Measurements from ENCODE around the gene EHD2.
A peak's percentile ranks its signal among the peaks of the same experiment; 100 is the strongest.
"Not testable (repeated sequence)": the region's sequence is repeated elsewhere in the genome, so short reads cannot be mapped to it uniquely, and the experiment has no call there.

The EHD2 gene

DNA sequence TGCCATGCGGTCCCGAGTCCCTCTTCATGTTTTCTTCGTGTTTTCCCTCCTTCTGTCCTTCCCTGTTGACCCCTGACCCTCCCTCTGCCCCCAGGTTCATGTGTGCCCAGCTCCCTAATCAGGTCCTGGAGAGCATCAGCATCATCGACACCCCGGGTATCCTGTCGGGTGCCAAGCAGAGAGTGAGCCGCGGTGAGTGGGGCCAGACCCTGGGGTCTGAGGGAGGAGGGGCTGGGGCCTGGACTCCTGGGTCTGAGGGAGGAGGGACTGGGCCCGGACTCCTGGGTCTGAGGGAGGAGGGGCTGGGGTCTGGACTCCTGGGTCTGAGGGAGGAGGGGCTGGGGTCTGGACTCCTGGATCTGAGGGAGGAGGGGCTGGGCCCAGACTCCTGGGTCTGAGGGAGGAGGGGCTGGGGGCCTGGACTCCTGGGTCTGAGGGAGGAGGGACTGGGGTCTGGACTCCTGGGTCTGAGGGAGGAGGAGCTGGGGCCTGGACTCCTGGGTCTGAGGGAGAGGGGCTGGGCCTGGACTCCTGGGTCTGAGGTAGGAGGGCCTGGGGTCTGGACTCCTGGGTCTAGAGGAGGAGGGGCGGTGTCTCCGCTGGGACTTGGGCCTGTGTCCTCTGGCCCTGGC lies 5.3 kb downstream of the EHD2 start:
- DNase-seq: not testable (repeated sequence)

DNA sequence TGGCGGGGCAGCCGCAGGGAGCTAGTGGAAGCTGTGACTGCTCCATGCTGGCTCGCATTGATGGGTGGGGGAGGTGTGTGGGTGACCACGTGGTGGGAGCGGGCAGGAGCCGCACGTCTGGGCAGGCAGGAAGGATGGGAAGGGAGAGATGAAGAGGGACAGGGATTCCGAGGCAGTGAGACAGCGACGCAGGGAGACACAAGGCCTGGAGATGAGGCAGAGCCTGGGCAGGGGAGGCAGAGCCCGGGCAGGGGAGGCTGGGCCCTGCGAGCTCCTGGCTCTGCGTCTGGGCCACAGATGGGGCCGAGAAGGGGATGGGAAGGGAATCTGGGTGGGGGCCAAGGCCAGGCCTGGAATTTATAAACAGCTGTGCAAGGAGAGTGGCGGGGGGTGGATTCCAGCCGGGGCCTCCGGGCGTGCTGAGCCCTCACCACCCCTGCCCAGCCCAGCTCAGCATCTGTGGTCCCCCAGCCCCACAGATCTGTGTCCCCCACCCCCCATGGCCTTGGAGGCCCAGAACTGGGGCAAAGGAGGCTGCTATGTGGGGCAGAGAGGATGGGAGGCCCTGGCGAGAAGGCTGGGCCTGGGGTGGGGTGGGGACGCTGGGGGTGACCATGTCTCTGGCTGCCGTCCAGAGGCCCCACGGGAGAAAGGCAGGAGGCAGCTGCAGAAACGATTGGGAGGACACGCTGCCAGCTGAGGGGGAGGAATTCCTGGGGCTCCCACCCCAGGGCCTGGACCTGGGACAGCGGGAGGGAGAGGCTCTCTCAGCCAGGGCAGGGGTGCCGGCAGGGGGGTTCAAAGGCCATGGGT lies 6.0 kb downstream of the EHD2 start:
- DNase-seq: no peak

DNA sequence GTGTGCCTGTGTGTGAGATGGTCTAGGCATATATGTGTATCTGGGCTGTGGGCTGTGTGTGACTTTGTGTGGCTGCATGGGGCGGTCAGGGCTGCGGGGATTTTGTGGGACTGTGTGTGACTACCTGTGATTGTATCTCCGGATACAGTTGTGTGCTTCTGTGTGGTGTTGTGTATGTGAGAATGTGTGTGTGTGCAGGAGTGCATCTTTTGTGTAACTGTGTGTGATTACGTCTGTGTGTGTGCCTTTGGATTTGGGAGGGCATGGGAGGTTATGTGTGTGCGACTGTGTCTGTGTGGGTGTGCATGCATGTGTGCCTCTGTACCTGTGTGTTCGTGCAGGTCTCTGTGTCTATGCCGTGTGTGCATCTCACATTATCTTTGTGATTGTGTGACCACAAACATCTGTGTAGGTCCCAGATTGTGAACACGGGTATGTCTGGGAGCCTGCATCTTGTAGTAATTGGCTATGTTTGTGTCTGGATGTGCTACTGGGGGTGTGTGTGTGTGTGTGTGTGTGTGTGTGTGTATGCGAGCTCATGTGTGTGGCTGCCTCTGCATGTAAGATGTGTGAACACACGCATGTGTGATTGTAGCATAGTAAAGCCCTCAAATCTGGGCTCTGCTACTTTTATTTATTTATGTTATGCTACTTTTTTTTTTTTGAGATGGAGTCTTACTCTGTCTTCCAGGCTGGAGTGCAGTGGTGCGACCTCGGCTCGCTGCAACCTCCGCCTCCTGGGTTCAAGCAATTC lies 7.6 kb downstream of the EHD2 start:
- DNase-seq: no peak

DNA sequence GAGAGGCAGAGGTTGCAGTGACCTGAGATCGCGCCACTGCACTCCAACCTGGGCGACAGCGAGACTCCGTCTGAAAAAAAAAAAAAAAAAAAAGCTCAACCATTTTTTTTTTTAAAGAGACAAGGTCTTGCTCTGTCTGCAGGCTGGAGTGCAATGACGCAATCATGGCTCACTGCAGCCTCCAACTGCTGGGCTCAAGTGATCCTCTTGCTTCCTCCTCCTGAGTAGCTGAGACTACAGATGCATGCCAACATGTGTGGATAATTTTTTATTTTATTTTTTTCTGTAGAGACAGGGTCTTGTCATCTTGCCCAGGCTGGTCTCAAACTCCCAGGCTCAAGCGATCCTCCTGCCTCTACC lies 10.3 kb downstream of the EHD2 start:
- DNase-seq: no peak

DNA sequence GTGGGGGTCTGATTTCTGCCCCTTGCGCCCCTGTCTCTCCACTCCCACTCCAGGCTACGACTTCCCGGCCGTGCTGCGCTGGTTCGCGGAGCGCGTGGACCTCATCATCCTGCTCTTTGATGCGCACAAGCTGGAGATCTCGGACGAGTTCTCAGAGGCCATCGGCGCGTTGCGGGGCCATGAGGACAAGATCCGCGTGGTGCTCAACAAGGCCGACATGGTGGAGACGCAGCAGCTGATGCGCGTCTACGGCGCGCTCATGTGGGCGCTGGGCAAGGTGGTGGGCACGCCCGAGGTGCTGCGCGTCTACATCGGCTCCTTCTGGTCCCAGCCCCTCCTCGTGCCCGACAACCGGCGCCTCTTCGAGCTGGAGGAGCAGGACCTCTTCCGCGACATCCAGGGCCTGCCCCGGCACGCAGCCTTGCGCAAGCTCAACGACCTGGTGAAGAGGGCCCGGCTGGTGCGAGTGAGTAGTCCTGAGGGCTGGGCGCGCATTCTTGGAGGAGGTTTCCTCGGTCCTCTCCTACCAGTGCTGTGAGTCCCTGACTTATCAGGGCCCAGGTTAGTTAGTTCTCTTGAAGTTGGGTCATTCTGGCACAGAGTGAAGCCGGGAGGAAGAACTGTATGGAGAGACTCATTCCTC lies 12.7 kb downstream of the EHD2 start:
- no peak for DNase-seq

DNA sequence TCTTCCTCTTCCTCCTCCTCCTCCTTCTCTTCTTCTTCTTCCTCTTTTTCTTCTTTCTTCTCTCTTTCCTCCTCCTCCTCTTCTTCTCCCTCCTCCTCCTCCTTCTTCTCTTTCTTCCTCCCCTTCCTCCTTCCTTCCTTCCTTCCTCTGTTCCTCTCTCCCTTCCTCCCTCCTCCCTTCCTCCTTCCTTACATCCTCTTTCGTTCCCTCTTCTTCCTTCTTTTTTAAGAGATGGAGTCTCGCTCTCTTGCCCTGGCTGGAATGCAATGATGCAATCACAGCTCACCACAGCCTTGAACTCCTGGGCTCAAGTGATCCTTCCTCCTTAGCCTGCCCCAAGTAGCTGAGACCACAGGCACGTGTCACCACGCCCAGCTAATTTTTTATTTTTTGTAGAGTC lies 13.2 kb downstream of the EHD2 start:
- DNase-seq: no peak

DNA sequence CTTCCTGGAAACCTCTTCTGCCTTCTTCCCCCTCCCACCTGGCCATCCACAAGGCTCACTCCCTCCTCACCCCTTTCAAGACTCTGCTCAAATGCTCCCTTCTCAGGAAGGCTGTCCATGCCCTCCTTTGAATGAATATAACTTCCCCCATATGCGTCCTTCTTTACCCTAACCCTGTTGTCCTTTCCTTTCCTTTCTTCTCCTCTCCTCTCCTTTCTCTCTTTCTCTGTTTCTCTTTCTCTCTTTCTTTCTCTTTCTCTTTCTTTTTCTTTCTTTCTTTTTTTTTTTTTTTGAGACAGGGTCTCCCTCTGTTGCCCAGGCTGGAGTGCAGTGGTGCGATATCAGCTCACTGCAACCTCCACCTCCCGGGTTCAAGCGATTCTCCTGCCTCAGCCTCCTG lies 15.1 kb downstream of the EHD2 start:
- DNase-seq: not testable (repeated sequence)

DNA sequence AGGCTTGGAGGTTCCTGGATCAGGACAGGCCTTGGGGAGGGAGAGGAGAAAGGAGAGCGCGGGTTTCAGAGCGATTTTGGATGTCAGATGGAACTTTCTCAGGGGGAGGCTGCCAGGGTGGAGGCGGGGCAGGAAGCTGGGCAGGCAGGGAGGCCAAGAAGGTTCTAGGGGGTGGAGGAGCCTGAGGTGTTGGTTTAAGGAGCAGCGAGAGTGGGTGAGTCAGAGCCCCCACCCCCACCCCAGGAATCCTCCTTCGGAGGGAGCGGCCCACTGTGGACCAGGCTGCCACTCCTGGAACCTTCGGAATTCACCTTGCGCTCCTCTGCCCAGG lies 16.2 kb downstream of the EHD2 start:
- no peak for DNase-seq

DNA sequence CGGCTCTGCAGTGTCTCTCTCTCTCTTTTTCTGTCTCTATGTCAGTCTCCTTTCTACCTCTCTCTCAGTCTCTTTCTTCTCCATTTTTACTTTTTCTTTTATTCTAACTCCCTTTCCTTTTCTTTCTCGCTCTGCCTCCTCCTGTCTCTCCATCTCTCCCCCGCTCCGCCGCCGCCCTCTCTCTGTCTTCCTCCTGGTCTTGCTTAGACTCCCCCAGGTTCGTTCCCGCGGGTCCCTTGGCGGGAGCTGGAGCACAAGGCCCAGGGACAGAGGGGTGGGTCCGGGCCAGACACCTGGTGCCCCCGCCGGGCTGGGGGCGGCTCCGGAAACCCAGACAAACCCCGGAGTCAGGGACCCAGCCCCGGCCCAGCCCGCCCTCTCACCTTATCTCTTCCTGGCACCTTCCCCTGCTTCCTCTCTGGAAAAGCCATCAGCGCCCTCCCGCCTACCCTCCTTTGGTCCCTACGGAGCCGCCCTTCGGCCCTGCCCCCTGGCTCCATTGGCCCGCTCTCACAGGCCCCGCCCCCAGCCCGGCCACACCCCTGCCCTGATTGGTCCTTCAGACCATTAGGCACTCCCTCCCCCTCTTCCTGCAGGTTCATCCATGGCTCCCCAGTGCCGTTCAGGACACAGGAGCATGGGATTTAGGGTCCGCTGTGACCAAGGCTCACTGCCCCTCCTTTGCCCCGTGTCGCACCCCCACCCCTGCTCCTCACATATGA lies 16.7 kb downstream of the EHD2 start:
- DNase-seq: peak; percentile 57

DNA sequence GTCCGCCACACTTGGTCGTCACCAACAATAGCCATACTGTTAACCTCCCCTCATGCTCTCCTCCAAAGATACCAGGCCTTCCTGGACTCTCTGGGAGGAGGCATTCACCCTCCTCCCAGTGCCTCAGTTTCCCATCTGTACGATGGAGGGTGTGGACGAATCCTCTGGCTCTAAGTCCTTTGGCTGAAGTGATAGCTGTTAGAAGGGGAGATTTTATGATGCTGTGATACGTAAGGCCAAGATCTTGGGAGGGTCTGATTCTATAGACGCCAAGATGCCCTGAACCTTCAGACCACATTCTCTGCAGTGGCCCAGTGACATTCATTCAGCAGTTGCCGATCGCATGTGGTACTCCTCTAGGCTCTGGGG lies 17.3 kb downstream of the EHD2 start:
- no peak for DNase-seq

DNA sequence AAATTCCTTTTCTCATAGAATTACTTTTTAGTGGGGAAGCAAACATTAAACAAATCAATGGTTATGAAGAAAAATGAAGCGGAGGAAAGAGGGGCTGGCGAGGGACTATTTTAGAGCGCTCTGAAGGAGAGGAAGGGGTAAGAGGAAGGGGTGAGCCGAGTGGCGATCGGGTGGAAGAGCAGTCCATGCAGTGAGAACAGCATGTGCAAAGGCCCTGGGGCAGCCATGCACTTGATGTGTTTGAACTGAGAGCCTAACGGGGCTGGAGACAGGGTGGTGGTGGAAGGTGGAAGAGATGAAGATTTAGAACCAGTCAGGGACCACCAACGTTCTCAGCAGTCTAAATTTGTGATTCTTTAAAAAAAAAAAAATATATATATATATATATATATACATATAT lies 17.7 kb downstream of the EHD2 start:
- DNase-seq: no peak

DNA sequence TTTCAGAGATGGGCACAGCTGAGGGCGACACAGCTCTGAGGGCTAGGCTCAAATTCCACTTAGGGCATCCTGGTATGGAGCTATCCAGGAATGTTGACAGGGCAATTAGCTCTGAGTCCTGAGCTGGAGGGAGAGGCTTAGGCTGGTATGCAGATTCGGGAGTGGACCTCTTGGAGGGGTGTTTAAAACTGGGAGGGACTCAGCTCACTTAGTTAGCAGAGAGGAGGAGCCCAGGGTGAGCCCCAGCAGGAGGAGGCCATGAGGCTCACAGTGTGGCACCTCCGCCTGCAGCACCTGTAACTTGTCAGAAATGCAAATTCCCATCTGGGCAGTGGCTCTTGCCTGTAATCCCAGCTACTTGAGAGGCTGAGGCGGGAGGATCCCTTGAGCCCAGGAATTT lies 21.9 kb downstream of the EHD2 start:
- no peak for DNase-seq

DNA sequence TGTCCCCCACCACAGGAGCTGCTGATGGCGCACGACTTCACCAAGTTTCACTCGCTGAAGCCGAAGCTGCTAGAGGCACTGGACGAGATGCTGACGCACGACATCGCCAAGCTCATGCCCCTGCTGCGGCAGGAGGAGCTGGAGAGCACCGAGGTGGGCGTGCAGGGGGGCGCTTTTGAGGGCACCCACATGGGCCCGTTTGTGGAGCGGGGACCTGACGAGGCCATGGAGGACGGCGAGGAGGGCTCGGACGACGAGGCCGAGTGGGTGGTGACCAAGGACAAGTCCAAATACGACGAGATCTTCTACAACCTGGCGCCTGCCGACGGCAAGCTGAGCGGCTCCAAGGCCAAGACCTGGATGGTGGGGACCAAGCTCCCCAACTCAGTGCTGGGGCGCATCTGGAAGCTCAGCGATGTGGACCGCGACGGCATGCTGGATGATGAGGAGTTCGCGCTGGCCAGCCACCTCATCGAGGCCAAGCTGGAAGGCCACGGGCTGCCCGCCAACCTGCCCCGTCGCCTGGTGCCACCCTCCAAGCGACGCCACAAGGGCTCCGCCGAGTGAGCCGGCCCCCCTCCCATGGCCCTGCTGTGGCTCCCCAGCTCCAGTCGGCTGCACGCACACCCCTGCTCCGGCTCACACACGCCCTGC lies 27.8 kb downstream of the EHD2 start:
- no peak for DNase-seq

DNA sequence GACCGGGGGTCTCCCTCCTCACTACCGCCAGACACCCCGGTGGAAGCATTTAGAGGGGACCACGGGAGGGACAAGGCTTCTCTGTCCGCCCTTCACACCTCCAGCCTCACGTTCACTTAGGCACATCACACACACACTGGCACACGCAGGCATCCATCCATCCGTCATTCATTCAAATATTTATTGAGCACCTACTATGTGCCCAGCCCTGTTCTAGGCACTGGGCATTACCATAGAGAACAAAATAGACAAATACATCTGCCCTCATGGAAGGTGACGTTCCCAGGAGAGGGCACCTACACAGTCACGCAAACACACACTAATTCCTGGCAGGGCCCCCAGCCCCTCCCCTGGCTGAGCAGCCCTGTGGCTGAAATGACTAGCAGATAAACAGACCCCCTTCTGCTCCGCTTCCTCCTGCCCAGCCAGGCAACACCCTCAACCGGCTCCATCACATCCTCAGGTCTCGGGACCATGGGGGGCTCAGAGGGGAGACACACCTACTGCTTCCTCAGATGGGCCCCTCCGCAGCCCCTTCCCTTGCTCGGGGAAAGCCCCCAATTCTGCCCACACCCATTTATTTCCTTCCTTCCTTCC lies 28.4 kb downstream of the EHD2 start:
- DNase-seq: no peak

DNA sequence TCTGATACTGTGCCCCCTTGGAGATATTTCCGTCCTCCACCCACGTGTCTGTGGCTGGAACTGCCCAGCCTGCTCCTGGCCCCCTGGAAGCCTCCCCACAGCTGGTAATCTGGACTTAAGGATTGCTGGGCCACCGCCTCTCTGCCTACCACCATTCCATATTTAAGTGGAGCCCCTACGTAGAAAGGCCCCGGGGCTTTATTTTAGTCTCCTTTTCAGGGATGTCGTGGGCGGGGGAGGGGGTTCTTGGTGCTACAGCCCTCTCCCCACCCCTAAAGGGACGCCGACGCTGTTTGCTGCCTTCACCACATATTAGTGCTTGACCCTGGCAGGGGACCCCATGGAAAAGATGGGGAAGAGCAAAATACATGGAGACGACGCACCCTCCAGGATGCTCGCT lies 29.4 kb downstream of the EHD2 start:
- no peak for DNase-seq

DNA sequence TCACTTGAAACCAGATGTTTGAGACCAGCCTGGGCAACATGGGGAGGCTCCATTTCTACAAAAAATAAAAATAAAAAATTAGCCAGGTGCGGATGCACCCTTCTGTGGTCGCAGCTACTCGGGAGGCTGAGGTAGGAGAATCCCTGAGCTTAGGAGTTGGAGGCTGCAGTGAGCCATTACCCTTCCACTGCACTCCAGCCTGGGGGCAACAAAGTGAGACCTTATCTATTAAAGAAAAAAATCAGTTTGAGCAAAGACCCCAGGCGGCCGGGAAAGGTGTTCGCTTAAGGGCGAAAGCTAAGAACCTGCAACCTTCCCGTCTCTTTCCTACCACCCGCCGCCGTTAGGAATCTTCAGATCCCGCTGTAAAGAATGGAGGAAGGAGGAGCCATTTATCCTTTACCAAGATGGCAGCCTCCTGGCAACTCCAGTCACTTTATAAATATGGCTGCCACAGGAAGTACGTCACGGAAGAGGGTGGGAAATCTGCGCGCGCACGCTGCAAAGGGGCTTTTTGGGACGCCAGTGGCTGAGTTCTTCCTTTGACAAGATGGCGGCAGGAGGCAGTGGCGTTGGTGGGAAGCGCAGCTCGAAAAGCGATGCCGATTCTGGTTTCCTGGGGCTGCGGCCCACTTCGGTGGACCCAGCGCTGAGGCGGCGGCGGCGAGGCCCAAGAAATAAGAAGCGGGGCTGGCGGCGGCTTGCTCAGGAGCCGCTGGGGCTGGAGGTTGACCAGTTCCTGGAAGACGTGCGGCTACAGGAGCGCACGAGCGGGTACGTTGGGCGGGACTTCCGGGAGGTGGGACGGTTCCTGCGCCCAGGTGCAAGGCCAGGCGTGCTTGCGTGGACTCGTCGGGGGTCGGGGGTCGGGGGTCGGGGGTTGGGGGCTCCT lies 32.0 kb downstream of the EHD2 start, which contains the start of gene NOP53:
TSS of gene NOP53 (plus strand) at position 537 of the 892 bp plus-strand sequence. CDS start at position 551, 14 bp downstream.
- DNase-seq: peak; percentile 95

DNA sequence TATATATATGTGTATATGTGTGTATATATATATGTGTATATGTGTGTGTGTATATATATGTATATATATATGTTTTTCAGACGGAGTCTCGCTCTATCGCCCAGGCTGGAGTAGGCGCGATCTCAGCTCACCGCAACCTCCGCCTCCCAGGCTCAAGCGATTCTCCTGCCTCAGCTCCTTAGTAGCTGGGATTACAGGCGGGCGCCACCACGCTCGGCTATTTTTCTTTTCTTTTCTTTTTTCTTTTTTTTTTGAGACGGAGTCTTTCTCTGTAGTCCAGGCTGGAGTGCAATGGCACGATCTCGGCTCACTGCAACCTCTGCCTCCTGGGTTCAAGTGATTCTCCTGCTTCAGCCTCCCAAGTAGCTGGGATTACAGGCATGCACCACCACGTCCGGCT lies 32.9 kb downstream of the EHD2 start:
- not testable (repeated sequence) for DNase-seq

DNA sequence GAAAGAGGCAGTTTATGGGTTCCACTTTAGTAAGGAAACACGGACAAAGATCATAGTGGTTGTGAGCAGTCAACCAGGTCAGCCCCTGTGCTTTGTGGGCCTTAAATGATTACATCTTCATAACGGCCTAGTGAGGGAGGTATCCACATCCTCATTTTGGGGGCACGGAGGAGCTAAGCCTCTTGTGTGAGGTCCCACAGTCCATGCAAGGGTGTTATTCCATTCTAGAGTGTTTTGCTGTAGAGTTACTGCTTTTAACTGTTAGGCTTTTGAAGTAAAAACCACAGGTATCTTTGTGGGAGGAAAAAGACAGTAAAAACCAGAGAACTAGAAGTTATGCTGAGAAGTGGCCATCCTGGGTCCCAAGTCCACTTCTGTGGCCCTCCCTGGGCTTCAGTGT lies 36.1 kb downstream of the EHD2 start:
- DNase-seq: no peak

DNA sequence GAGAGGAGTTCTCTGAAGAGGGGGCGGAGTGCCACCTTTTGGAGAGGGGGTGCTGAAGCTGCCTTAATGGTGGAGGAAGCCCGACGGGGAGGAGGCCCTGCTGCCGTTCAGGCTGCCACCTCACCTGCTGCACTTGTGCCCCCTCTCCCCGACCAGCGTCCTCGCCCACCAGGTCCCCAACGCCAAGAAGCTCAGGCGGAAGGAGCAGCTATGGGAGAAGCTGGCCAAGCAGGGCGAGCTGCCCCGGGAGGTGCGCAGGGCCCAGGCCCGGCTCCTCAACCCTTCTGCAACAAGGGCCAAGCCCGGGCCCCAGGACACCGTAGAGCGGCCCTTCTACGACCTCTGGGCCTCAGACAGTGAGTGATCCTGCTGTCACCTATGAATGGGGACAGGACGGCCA lies 37.5 kb downstream of the EHD2 start:
- DNase-seq: no peak

DNA sequence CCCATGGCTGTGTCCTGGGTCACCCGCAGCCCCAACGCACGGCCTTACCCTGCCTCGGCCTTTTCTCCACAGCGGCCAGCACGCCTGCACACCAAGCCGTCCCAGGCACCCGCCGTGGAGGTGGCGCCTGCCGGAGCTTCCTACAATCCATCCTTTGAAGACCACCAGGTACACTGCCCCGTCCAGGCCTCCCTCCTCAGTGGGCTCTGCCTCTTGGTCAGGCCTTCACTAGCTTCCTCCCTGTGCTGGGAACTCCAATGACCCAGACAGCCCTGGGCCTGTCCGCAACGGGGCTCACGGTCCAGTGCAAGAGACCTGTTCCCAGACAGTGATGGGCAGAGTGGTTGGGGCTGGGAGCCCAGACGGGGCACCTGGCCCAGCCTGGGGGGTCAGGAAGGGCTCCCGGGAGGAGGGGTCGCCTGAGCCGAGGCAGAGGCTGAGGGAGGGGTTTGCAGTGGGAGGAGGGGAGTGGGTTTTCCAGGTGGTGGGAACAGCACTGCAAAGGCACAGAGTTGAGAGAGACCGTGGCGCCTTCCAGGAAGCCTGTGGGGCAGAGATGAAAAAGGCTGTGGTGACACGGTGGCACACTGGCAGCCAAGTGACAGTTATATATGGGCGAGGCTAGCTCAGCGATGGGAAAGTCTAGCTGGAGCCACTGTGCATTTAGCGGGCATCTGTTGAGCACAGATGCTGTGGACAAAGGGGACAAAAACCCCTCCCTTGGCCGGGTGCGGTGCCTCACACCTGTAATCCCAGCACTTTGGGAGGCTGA lies 39.4 kb downstream of the EHD2 start:
- no peak for DNase-seq

Measured in stimulated activated CD4-positive, alpha-beta T cell treated with anti-CD3 and anti-CD28 coated beads, Interleukin-4, amount 100 ng/mL, for 1 hour (primary cell).